ENCODE measurements around the gene SYTL3.
"Not testable (repeated sequence)": the region's sequence is repeated elsewhere in the genome, so short reads cannot be mapped to it uniquely, and the experiment has no call there.

Gene SYTL3

GRCh38 chr6:158630938-158631616 lies 18.8 kb upstream of the SYTL3 start:
- no peak for TF ChIP-seq CTCF (IDR thresholded peaks at IDR 0.05; ENCODE audit: low read depth, low read length, missing control alignments)
- DNase-seq (ENCODE audit: low read depth), result no peak
- no peak overlapping the region for H3K4me3 ChIP-seq (ENCODE audit: low read depth, low read length)

DNA sequence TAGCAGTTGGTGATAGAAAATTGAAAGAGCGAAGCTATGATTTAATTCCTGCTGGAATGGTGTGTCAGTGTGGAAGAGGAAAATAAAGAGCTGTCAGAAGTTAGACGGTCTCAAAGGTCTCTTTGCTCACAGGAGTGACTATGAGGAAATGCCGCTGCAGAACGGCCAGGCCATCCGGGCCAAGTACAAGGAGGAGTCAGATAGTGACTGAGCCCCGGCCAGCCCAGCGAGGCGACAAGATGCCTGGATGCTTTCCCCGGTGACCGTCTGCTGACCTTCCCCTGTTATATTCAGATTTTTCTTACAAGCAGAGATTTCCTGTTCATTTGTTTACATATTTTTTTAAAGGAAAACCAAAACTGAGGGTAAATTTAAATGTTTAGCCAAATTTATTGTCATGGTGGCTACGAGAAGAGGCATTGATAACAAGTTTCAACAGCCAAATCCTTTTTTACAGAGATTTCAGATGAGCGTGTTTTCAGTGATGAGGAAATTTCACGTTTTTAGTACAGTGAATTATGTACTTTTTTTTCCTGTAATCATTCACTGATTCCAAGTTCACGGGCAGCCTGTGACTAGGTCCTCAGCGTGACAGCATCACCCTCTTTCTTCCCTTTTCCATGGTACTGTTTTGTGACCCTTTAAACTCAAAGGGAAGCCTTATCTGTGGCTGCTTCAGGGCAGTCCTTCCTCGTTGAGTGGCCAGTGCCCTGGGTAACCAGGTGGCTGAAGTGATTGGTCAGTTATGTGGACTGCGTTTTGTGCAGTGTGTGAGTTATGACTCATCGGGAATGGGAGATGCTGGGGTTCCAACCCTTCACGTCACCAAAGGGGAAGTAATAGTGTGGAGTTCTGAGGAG lies 17.9 kb upstream of the SYTL3 start:
- no peak for DNase-seq (ENCODE audit: low read depth)
- no peak overlapping the region for H3K4me3 ChIP-seq (ENCODE audit: low read depth, low read length)
- no peak for TF ChIP-seq CTCF (IDR thresholded peaks at IDR 0.05; ENCODE audit: low read depth, low read length, missing control alignments)

DNA sequence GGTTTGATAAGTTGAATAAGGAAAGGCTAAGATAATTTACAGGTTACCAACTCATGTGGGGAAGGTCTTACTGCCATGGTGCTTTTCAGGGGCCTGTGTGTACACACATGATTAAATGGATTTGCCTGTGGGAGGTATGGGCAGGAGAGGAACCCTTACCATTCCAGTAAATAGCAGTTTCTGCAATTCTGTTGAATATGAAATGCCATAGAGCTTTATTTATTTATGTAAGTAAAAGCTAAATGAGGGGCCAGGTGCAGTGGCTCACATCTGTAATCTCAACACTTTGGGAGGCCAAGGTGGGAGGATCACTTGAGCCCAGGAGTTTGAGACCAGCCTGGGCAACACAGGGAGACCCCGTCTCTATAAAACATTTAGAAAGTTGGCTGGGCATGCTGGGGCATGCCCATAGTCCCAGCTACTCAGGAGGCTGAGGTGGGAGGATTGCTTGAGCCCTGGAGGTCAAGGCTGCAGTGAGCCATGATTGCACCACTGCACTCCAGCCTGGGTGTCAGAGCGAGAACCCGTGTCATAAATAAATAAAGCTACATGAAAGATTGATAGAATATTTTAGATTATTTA lies 17.2 kb upstream of the SYTL3 start:
- H3K4me3 ChIP-seq (ENCODE audit: low read depth, low read length); DNase-seq (ENCODE audit: low read depth): not testable (repeated sequence)

DNA sequence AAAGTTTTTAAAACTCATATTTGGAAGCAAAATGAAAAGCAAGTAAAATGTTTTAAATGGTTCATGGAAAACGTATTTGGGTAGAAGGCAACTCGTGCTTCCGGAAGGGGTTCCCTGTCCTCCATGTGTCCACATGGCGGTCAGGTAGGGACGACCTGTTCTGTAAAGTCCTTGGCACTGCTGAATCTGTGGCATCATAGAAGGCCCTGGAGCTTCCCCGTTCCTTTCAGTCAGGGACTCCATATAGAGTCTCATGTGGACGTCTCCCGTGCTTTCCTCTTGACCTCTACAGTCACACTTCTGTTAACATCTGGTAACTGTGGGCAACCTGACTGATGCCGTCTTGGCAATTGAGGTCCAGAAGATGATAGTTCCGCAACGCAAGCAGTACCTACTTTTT lies 16.7 kb upstream of the SYTL3 start:
- H3K4me3 ChIP-seq (ENCODE audit: low read depth, low read length), result no peak overlapping the region
- TF ChIP-seq CTCF (IDR thresholded peaks at IDR 0.05; ENCODE audit: low read depth, low read length, missing control alignments), result no peak
- DNase-seq (ENCODE audit: low read depth), result no peak

DNA sequence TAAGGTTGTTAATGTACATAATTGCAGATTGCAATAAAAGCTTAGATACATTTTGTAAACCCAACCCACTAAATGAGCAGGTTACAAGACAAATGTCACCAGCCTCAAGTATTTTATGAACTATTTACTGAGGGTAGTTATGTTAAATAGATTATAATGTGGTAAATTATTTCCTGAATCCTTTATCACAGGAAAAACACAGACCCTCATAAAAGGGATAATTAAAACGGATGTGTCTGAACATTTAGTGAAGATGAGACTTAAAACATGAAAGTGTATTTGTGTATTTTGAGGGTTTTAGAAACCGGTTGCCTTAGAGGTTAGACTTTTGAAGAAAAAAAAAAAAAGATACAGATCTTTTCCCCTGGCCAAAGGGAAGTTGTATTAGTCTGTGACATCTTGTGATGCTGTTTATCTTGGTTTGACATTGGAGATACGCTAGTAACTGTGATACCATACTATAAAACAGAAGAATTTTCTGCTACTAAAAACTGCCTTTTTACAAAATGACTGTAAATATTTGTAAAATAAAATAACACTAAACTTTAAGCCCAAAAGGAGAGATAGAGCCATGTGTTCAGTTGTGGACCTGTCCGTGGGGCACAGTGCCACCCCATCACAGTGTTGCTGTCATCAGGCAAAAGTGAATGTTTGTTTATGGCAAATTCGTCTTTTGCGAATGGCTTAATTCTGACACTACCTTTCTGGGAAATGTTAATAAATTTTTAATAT lies 15.0 kb upstream of the SYTL3 start:
- no peak for DNase-seq (ENCODE audit: low read depth)
- TF ChIP-seq CTCF (IDR thresholded peaks at IDR 0.05; ENCODE audit: low read depth, low read length, missing control alignments), result no peak
- no peak overlapping the region for H3K4me3 ChIP-seq (ENCODE audit: low read depth, low read length)

- DNase-seq (ENCODE audit: low read depth), result no peak
- H3K4me3 ChIP-seq (ENCODE audit: low read depth, low read length), result no peak overlapping the region
- TF ChIP-seq CTCF (IDR thresholded peaks at IDR 0.05; ENCODE audit: low read depth, low read length, missing control alignments), result no peak
Measured at GRCh38 chr6:158635427-158636073, 14.3 kb upstream of the SYTL3 start.
